Ovary (tissue), 9 donors: ENCODE results near the gene ARPC1B. TPM values are rescaled to one million over a fixed set of nuclear protein-coding genes. Genes with fewer than 3 reads are reported as not detected.
A peak's percentile ranks its signal among the peaks of the same experiment; 100 is the strongest.

Experiments used
- DNase-seq, 5 donors: peaks; one replicate each; pipeline ENCODE4 v3.0.0-alpha.2; 2019 to 2020
- H3K27ac ChIP-seq, 2 donors: fragments of 200-600 bp; one replicate each; pipeline versions ENCODE4 v1.5.1 to v1.8.0; 2019 to 2022
- H3K27me3 ChIP-seq: fragments of 200-600 bp; one replicate; pipeline ENCODE4 v1.8.0; 2022
- H3K36me3 ChIP-seq: fragments of 200-600 bp; sonication (generic); one replicate; pipeline ENCODE4 v1.5.1; 2019
- H3K4me1 ChIP-seq: one replicate; pipeline ENCODE4 v1.8.1; 2013; ENCODE audit warnings: mild to moderate bottlenecking, moderate library complexity; ENCODE audit not compliant: insufficient read depth
- H3K4me3 ChIP-seq: fragments of 200-600 bp; sonication (generic); one replicate; pipeline ENCODE4 v1.5.1; 2017
- H3K9me3 ChIP-seq, 2 donors: fragments of 200-600 bp in 1 of 2; sonication (generic) in 1 of 2; one replicate each; pipeline versions ENCODE4 v1.5.1 to v1.8.1; 2013 to 2019; ENCODE audit warnings: mild to moderate bottlenecking in 1 of 2, moderate library complexity in 1 of 2
- EP300 ChIP-seq: sonication (generic); formaldehyde crosslinking; IDR thresholded peaks from one replicate; pipeline ENCODE4 v1.6.1; 2017; ENCODE audit warnings: antibody characterized with exemption
- POLR2A ChIP-seq: fragments of 450-650 bp; IDR thresholded peaks from one replicate; pipeline ENCODE4 v1.6.1; 2017; ENCODE audit warnings: antibody characterized with exemption, mild to moderate bottlenecking, moderate library complexity
- WGBS, 3 donors: extraction: QIAGEN DNeasy Blood & Tissue Kit in 1 of 3; methylation state at CpG; one replicate each; pipeline versions ENCODE4 v1.1.5 to v1.1.7; 2013 to 2017; 5-methylcytosine and 5-hydroxymethylcytosine counted together
- intact Hi-C, 4 donors: fragments of 100-400 bp; cut with DNase I; formaldehyde crosslinking; loops; one replicate each; pipeline versions ENCODE4 v1.11.0 to v1.15.1; 2022 to 2023
- polyA plus RNA-seq, 2 donors: library from polyadenylated mRNA; stranded (reverse); fragments of 200-250 nt in 1 of 2; fragments of 350-450 nt in 1 of 2; fragmentation: Illumina TruSeq in 1 of 2; extraction: RNeasy Lipid Tissue Mini Kit (QIAGEN cat#74804) in 1 of 2; gene quantifications; one replicate each; pipeline ENCODE4 v1.2.3, GENCODE V29; 2013 to 2014
- total RNA-seq, 7 donors: library from RNA; depleted of rRNA in 2 of 7; stranded (reverse); fragments of >200 nt in 2 of 7; fragmentation: NEBNext Ultra II Directional in 3 of 7; extraction: Animal tissue kit (Norgen Biotek cat#: 25700) in 3 of 7; gene quantifications; one replicate each; pipeline versions ENCODE4 v1.1.0 to v1.2.4, GENCODE V29; 2016 to 2023
- TF ChIP-seq, protein P1 (sequence below), 3 donors: fragments of 450-650 bp in 2 of 3; fragments of 200-600 bp in 1 of 3; IDR thresholded peaks; one replicate each; pipeline versions ENCODE4 v1.5.1 to v1.8.0; 2016 to 2022; ENCODE audit warnings: antibody characterized with exemption in 3 of 3, mild to moderate bottlenecking in 1 of 3
- donor health status: DM: no; HTN: no; CAD: no; lungs with moderate emphysema.
- donor health status: DM: no; HTN: no; CAD: no.
- donor health status: Bipolar disorder and iron deficiency.
- donor health status: DM: yes; HTN: yes; CAD: no.
- donor health status: DM: no; HTN: no; CAD: no.
- donor health status: DM: yes; HTN: yes; CAD: no.

ARPC1B gene
- total and polyA plus RNA-seq, 9 donors = 24.2 to 82.5 (median 56.1) TPM

DNA sequence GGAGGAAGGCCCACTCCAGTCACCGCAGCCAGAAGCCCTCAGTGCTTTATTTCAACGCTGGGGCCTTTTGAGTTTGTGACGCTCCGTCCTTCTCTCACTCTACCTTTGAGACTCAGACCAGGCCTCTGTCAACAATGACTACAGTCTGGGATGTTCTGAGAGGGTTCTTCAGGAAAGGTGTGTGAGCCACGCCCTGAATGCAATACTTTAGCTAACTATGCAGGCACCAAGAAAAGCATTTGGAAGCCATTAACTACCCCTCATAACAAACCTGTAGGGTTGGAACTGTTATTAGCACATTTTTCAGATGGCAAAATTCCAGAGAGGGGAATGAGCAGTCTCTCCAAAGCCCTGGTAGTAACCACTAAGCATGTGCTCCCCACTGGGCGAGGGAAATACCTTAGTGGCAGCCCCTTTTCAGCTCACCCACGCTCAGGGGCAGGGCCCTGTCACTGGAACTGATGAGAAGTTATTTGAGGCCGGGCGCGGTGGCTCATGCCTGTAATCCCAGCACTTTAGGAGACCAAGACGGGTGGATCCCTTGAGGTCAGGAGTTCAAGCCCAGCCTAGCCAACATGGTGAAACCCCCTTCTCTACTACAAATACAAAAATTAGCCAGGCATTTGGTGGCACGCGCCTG is 5.7 kb upstream of the ARPC1B start:
- Histone ChIP-seq H3K27me3 (no peaks in the 10 kb centered on the region), H3K4me1 (peaks cover 4% of the 10 kb centered on the region), H3K27ac (no peak overlapping the region), H3K4me3 (no peak overlapping the region), H3K9me3 (no peaks in the 10 kb centered on the region), H3K36me3 (no peaks in the 10 kb centered on the region)
- TF ChIP-seq, protein P1, sequence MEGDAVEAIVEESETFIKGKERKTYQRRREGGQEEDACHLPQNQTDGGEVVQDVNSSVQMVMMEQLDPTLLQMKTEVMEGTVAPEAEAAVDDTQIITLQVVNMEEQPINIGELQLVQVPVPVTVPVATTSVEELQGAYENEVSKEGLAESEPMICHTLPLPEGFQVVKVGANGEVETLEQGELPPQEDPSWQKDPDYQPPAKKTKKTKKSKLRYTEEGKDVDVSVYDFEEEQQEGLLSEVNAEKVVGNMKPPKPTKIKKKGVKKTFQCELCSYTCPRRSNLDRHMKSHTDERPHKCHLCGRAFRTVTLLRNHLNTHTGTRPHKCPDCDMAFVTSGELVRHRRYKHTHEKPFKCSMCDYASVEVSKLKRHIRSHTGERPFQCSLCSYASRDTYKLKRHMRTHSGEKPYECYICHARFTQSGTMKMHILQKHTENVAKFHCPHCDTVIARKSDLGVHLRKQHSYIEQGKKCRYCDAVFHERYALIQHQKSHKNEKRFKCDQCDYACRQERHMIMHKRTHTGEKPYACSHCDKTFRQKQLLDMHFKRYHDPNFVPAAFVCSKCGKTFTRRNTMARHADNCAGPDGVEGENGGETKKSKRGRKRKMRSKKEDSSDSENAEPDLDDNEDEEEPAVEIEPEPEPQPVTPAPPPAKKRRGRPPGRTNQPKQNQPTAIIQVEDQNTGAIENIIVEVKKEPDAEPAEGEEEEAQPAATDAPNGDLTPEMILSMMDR (IDR thresholded peaks at IDR 0.05) = no peak
- TF ChIP-seq EP300 (no peak), POLR2A (no peak)
- DNase-seq = no peak
- intact Hi-C loops = no loop called here
- WGBS, 3 donors = 92 to 96% (median 95%) methylated on average over 13 of the region's 13 CpGs

DNA sequence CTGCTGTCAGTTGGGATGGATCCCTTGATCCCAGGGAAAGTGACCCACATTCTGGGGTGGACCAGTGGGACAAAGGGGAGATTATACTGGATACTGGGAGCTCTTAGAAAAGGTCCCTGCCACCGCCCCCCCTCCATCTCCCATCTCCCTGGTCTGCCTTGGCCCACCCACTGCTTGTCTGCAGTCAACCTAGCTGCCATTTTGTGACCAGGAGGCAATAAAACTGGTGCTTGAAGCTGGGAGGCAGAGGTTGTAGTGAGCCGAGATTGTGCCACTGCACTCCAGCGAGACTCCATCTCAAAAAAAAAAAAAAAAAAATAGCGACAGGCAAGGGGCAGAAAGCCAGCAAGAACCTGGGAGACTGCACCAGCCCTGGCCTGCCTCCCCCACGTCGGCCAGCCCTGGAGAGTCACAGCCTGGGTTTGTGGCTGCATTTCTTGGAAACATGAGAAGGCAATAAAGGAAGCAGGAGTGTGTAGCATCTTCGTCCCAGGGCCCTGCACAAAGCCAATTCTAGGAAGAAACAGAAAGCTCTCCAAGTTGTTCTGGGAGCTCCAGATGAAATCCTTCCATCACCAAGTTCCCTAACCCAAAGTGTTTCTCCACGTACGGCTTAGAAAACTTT is 4.7 kb upstream of the ARPC1B start:
- WGBS, 3 donors = 25 to 27% (median 26%) methylated on average over 9 of the region's 9 CpGs
- H3K4me1 ChIP-seq = peaks cover 4% of the 10 kb centered on the region
- H3K4me3 ChIP-seq = no peak overlapping the region
- H3K36me3 ChIP-seq = no peaks in the 10 kb centered on the region
- H3K27ac ChIP-seq = no peak overlapping the region
- no peak for DNase-seq
- no peak for TF ChIP-seq EP300
- TF ChIP-seq, protein P1 (IDR thresholded peaks at IDR 0.05) = no peak
- no peak for TF ChIP-seq POLR2A
- intact Hi-C loops = no loop called here
- no peaks in the 10 kb centered on the region for H3K27me3 ChIP-seq
- H3K9me3 ChIP-seq = no peaks in the 10 kb centered on the region

DNA sequence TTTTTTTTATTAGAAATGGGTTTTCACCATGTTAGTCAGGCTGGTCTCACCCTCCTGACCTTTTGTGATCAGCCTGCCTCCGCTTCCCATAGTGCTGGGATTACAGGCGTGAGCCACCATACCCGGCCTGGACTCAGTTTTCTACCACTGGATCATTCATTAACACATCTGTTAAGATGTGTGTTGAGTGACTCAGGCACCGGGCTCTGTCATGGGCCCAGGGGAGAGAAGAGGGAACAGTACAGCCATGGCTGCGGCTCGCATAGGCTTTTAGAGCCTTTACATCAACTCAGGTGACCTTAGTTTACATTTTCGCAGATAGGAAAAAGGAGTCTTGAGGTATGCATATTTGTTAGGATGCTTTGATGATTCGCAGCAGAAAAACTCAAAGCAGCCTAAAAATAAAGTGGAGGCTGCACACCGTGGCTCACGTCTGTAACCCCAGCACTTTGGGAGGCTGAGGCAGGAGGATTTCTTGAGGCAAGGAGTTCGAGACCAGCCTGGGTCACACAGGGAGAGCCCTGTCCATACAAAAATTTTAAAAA is 3.1 kb upstream of the ARPC1B start:
- no peak for DNase-seq
- H3K27ac ChIP-seq = no peak overlapping the region
- peaks cover 5% of the 10 kb centered on the region for H3K4me1 ChIP-seq
- no peaks in the 10 kb centered on the region for H3K27me3 ChIP-seq
- intact Hi-C loops = no loop called here
- no peak overlapping the region for H3K4me3 ChIP-seq
- 85 to 87% (median 86%) methylated on average over 11 of the region's 11 CpGs for WGBS, 3 donors
- no peaks in the 10 kb centered on the region for H3K36me3 ChIP-seq
- TF ChIP-seq POLR2A = no peak
- TF ChIP-seq, protein P1 (IDR thresholded peaks at IDR 0.05) = no peak
- no peaks in the 10 kb centered on the region for H3K9me3 ChIP-seq

DNA sequence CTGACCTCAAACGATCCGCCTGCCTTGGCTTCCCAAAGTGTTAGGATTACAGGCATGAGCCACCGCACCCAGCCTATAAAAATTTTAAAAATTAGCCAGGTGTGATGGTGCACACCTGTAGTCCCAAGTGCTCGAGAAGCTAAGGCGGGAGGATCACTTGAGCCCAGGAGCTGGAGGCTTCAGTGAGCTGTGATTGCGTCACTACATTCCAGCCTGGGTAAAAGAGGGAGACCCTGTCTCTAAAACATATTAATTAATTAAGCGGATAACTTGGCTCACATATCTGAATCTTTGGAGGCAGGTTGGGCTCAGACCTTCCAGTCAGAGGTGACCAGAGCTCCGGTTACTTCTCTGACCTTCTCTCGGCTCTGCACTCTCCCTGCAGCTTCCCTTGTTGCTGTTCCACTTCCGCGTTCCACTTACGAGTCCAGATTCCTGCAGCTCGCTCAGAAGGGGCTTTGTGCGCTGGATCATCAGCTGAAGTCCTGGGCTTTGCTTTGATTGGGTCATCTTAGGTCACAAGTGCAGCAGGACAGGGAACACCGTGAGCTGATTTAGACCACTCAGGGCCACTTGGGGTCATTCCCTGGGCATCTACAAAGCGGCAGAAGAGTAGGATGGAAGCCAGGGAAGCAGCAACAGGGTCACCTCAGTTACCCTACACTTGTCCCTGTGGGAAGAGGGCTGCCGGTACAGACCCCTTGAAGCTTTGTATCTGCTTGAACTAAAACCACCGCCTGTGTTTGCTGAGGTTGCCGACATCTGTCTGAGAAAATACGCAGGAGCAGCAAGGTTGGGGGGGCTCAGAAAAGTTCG is 2.0 kb upstream of the ARPC1B start:
- peak in 2 of 5 donors; percentile 42 to 63 for DNase-seq
- 30 to 45% (median 37%) methylated on average over 21 of the region's 21 CpGs for WGBS, 3 donors
- no peaks in the 10 kb centered on the region for H3K36me3 ChIP-seq
- peak overlapping the region; percentile 13 for H3K4me3 ChIP-seq
- H3K4me1 ChIP-seq = peaks cover 5% of the 10 kb centered on the region
- TF ChIP-seq, protein P1 (IDR thresholded peaks at IDR 0.05) = no peak
- TF ChIP-seq POLR2A (no peak), EP300 (no peak)
- peak overlapping the region in 1 of 2 donors; percentile 16 for H3K27ac ChIP-seq
- intact Hi-C loops = no loop called here
- no peaks in the 10 kb centered on the region for H3K27me3 ChIP-seq
- no peaks in the 10 kb centered on the region for H3K9me3 ChIP-seq
